H9 (cell line): ENCODE data around the gene MAT2A. TPM values are rescaled to one million over a fixed set of nuclear protein-coding genes. Genes with fewer than 3 reads are reported as not detected.

Experiments used
- DNase-seq: peaks from one replicate; pipeline ENCODE4 v3.0.0-alpha.2; 2017
- H2AFZ ChIP-seq: one replicate; pipeline ENCODE4 v1.6.1; 2013; ENCODE audit warnings: mild to moderate bottlenecking, low read length, control low read depth, moderate library complexity
- H2AK5ac ChIP-seq: 2 replicates; pipeline ENCODE4 v1.6.1; 2013; ENCODE audit warnings: low read length, control low read depth, mixed read lengths; ENCODE audit not compliant: insufficient read length
- H2BK120ac ChIP-seq: one replicate; pipeline ENCODE4 v1.6.1; 2013; ENCODE audit warnings: low read depth, mild to moderate bottlenecking, low read length, control low read depth, inconsistent platforms; ENCODE audit not compliant: poor library complexity, severe bottlenecking
- H2BK12ac ChIP-seq: 2 replicates; pipeline ENCODE4 v1.6.1; 2013; ENCODE audit warnings: low read length, control low read depth, mixed read lengths, low read depth; ENCODE audit not compliant: insufficient read length
- H2BK15ac ChIP-seq: 2 replicates; pipeline ENCODE4 v1.6.1; 2013; ENCODE audit warnings: low read depth, low read length, control low read depth
- H2BK20ac ChIP-seq: one replicate; pipeline ENCODE4 v1.6.1; 2013; ENCODE audit warnings: low read depth, mild to moderate bottlenecking, low read length, control low read depth, inconsistent platforms; ENCODE audit not compliant: poor library complexity, severe bottlenecking
- H2BK5ac ChIP-seq: 2 replicates; pipeline ENCODE4 v1.6.1; 2013; ENCODE audit warnings: low read length, control low read depth, mixed read lengths; ENCODE audit not compliant: insufficient read length
- H3K14ac ChIP-seq: 2 replicates; pipeline ENCODE4 v1.6.1; 2013; ENCODE audit warnings: low read length, control low read depth; ENCODE audit not compliant: insufficient read depth
- H3K18ac ChIP-seq: 2 replicates; pipeline ENCODE4 v1.6.1; 2013; ENCODE audit warnings: low read depth, mild to moderate bottlenecking, mixed read lengths, low read length, control low read depth; ENCODE audit not compliant: insufficient read length
- H3K23ac ChIP-seq: 2 replicates; pipeline ENCODE4 v1.6.1; 2013; ENCODE audit warnings: low read length, control low read depth, mixed read lengths, low read depth; ENCODE audit not compliant: insufficient read length
- H3K23me2 ChIP-seq: 2 replicates; pipeline ENCODE4 v1.6.1; 2013; ENCODE audit warnings: low read depth, mild to moderate bottlenecking, mixed read lengths, low read length, control low read depth; ENCODE audit not compliant: insufficient read length, poor library complexity, severe bottlenecking
- H3K27ac ChIP-seq: 2 replicates; pipeline ENCODE4 v1.5.1; 2013; ENCODE audit warnings: low read length, control low read depth, mixed read lengths, low read depth; ENCODE audit not compliant: insufficient read length
- H3K27me3 ChIP-seq: 2 replicates; pipeline ENCODE4 v1.6.1; 2013; ENCODE audit warnings: low read length, control low read depth, inconsistent platforms; ENCODE audit not compliant: insufficient read depth
- H3K4ac ChIP-seq: 2 replicates; pipeline ENCODE4 v1.6.1; 2013; ENCODE audit warnings: low read depth, mild to moderate bottlenecking, control low read depth, inconsistent platforms, low read length, moderate library complexity
- H3K4me1 ChIP-seq: 2 replicates; pipeline ENCODE4 v1.6.1; 2013; ENCODE audit warnings: low read length, control low read depth, inconsistent platforms; ENCODE audit not compliant: insufficient read depth
- H3K4me2 ChIP-seq: 2 replicates; pipeline ENCODE4 v1.6.1; 2013; ENCODE audit warnings: low read length, control low read depth, mixed read lengths; ENCODE audit not compliant: insufficient read length, insufficient read depth
- H3K56ac ChIP-seq: 2 replicates; pipeline ENCODE4 v1.6.1; 2013; ENCODE audit warnings: low read depth, mild to moderate bottlenecking, mixed read lengths, low read length, control low read depth; ENCODE audit not compliant: insufficient read length
- H3K79me1 ChIP-seq: 2 replicates; pipeline ENCODE4 v1.6.1; 2013; ENCODE audit warnings: low read depth, mild to moderate bottlenecking, moderate library complexity, low read length, control low read depth, inconsistent platforms; ENCODE audit not compliant: insufficient read depth, poor library complexity, severe bottlenecking
- H3K79me2 ChIP-seq: 2 replicates; pipeline ENCODE4 v1.6.1; 2013; ENCODE audit warnings: low read length, control low read depth, inconsistent platforms; ENCODE audit not compliant: insufficient read depth
- H3K9ac ChIP-seq: 2 replicates; pipeline ENCODE4 v1.6.1; 2013; ENCODE audit warnings: low read length, control low read depth, mixed read lengths; ENCODE audit not compliant: insufficient read length; ENCODE audit errors: extremely low read depth
- H3K9me3 ChIP-seq: one replicate; pipeline ENCODE4 v1.6.1; 2013; ENCODE audit warnings: low read depth, low read length, inconsistent platforms; ENCODE audit not compliant: control insufficient read depth
- H3T11ph ChIP-seq: one replicate; pipeline ENCODE4 v1.6.1; 2013; ENCODE audit warnings: mild to moderate bottlenecking, low read length, control low read depth, inconsistent platforms
- H4K20me1 ChIP-seq: one replicate; pipeline ENCODE4 v1.6.1; 2013; ENCODE audit not compliant: control insufficient read depth, insufficient read length, insufficient read depth
- H4K5ac ChIP-seq: 2 replicates; pipeline ENCODE4 v1.6.1; 2013; ENCODE audit warnings: low read depth, mild to moderate bottlenecking, mixed read lengths, low read length, control low read depth; ENCODE audit not compliant: insufficient read length
- H4K8ac ChIP-seq: replicated peaks from 2 replicates; pipeline ENCODE4 v1.6.1; 2013; ENCODE audit warnings: low read length, control low read depth, mixed read lengths, low read depth; ENCODE audit not compliant: insufficient read length
- H4K91ac ChIP-seq: 2 replicates; pipeline ENCODE4 v1.6.1; 2013; ENCODE audit warnings: low read depth, mild to moderate bottlenecking, moderate library complexity, mixed read lengths, low read length, control low read depth; ENCODE audit not compliant: insufficient read length
- H3K27ac Mint-ChIP-seq, 3 experiments: 2 replicates in 2 of 3; 3 replicates in 1 of 3; pipeline ENCODE4 v1.8.0; 2020 to 2021; ENCODE audit warnings: mixed read lengths in 3 of 3, mild to moderate bottlenecking in 1 of 3, moderate library complexity in 1 of 3
- H3K27me3 Mint-ChIP-seq: 2 replicates; pipeline ENCODE4 v1.8.0; 2021; ENCODE audit warnings: low read depth, mild to moderate bottlenecking, moderate library complexity, mixed read lengths
- H3K36me3 Mint-ChIP-seq, 3 experiments: 2 replicates in 2 of 3; 3 replicates in 1 of 3; pipeline ENCODE4 v1.8.0; 2020 to 2021; ENCODE audit warnings: low read depth in 3 of 3, mixed read lengths in 3 of 3; ENCODE audit not compliant: insufficient read depth in 1 of 3
- H3K4me1 Mint-ChIP-seq, 2 experiments: 2 replicates each; pipeline ENCODE4 v1.8.0; 2020; ENCODE audit warnings: mixed read lengths in 2 of 2
- H3K4me3 Mint-ChIP-seq, 2 experiments: 2 replicates in 1 of 2; 3 replicates in 1 of 2; pipeline ENCODE4 v1.8.0; 2020 to 2021; ENCODE audit warnings: mild to moderate bottlenecking in 2 of 2, mixed read lengths in 2 of 2, moderate library complexity in 1 of 2
- H3K9me3 Mint-ChIP-seq, 2 experiments: 2 replicates in 1 of 2; 3 replicates in 1 of 2; pipeline ENCODE4 v1.8.0; 2020; ENCODE audit warnings: mild to moderate bottlenecking in 2 of 2, mixed read lengths in 2 of 2, moderate library complexity in 1 of 2
- WGBS: extraction: QIAGEN DNeasy Blood & Tissue Kit; methylation state at CpG from one replicate; pipeline ENCODE4 v1.1.7; 2013; ENCODE audit warnings: missing lambda C conversion rate, low lambda C conversion rate, mixed read lengths; ENCODE audit not compliant: insufficient read length; ENCODE audit errors: extremely low coverage; 5-methylcytosine and 5-hydroxymethylcytosine counted together
- total RNA-seq: library from RNA; stranded (reverse); gene quantifications from 2 replicates; pipeline ENCODE4 v1.2.1, GENCODE V29; 2021
- TF ChIP-seq, protein P1 (sequence below): fragments of 200-600 bp; sonication (generic); conservative IDR thresholded peaks from 3 replicates; pipeline ENCODE4 v1.8.0; 2021; ENCODE audit warnings: antibody characterized with exemption, mild to moderate bottlenecking

MAT2A gene
- total RNA-seq, 1 experiment from 2014 or later, result 459 TPM

DNA sequence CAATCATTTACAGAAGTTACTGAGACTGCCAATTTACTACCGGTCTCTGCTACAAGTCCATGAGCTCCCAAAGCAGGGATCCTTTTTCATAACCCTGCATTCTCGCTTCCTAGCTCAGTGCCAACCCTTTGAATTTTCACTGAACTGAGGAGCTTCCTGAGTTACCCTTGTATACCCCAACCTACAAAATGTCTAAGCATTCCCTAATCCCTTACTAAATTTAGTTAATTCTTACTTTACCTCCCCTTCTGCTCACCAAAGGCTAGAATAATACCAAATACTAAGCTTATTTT is 9.6 kb downstream of the MAT2A start:
- no peaks in the 10 kb centered on the region for H3K79me2 ChIP-seq
- Mint-ChIP-seq H3K36me3 (peaks cover 19 to 71% (median 53%) of the 10 kb centered on the region in 3 experiments; a peak in 6 of 7 replicates), H3K4me3 (no peak overlapping the region), H3K27ac (no peak overlapping the region), H3K9me3 (no peaks in the 10 kb centered on the region), H3K4me1 (peaks cover 2 to 13% of the 10 kb centered on the region in 2 experiments; a peak in 2 of 4 replicates), H3K27me3 (no peaks in the 10 kb centered on the region; the same call in 1 of the 2 replicates)
- no peak overlapping the region for H3T11ph ChIP-seq
- WGBS, result no CpG with 5 or more reads among the region's 2 CpGs
- no peak overlapping the region for H3K18ac ChIP-seq
- H3K23me2 ChIP-seq, result no peaks in the 10 kb centered on the region
- no peak overlapping the region for H3K23ac ChIP-seq
- no peak overlapping the region for H2BK120ac ChIP-seq
- DNase-seq, result no peak
- no peak overlapping the region for H2AFZ ChIP-seq
- no peak overlapping the region for H2BK20ac ChIP-seq
- H3K4ac ChIP-seq, result no peak overlapping the region
- no peak overlapping the region for H2BK15ac ChIP-seq
- no peak overlapping the region for H4K91ac ChIP-seq
- H3K27me3 ChIP-seq, result no peaks in the 10 kb centered on the region
- H3K4me2 ChIP-seq, result no peak overlapping the region
- H2AK5ac ChIP-seq, result no peak overlapping the region
- H3K14ac ChIP-seq, result no peak overlapping the region
- TF ChIP-seq, protein P1, sequence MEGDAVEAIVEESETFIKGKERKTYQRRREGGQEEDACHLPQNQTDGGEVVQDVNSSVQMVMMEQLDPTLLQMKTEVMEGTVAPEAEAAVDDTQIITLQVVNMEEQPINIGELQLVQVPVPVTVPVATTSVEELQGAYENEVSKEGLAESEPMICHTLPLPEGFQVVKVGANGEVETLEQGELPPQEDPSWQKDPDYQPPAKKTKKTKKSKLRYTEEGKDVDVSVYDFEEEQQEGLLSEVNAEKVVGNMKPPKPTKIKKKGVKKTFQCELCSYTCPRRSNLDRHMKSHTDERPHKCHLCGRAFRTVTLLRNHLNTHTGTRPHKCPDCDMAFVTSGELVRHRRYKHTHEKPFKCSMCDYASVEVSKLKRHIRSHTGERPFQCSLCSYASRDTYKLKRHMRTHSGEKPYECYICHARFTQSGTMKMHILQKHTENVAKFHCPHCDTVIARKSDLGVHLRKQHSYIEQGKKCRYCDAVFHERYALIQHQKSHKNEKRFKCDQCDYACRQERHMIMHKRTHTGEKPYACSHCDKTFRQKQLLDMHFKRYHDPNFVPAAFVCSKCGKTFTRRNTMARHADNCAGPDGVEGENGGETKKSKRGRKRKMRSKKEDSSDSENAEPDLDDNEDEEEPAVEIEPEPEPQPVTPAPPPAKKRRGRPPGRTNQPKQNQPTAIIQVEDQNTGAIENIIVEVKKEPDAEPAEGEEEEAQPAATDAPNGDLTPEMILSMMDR, result no peak
- no peak overlapping the region for H2BK5ac ChIP-seq
- no peaks in the 10 kb centered on the region for H3K79me1 ChIP-seq
- H4K8ac ChIP-seq, result no peak overlapping the region
- H3K9me3 ChIP-seq, result no peaks in the 10 kb centered on the region
- no peaks in the 10 kb centered on the region for H4K20me1 ChIP-seq
- H3K4me1 ChIP-seq, result no peaks in the 10 kb centered on the region
- no peak overlapping the region for H3K27ac ChIP-seq
- H2BK12ac ChIP-seq, result no peak overlapping the region
- no peak overlapping the region for H4K5ac ChIP-seq
- H3K9ac ChIP-seq, result no peak overlapping the region
- H3K56ac ChIP-seq, result no peak overlapping the region
